ENCODE results near the gene HNF4A.

HNF4A gene

DNA sequence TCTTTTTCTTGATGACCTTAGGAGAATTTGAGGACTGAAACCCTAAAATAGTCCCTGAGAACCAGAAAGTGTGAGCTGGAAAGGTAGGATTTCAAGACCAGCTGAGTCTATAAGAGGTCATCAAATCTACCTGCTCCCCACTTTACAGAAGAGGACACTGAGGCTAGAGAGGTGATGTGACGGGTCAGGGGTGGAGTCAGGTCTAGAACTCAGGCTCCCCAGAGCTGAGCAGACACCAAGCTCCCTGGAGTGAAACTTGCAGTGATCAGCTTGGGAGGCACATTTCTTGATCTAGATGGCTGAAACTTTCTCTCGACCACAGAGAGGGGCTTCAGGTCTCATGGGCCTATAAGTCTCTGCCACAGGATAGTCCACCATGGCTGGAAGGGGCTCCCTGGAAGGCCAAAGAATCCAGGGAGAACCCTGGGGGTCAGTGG is 55.1 kb downstream of the HNF4A start:
- no peak for DNase-seq (ENCODE audit: low read depth in 2 of 2)
- no peak overlapping the region for H3K4me3 ChIP-seq (replicated peaks in 1 of 2; ENCODE audit: low read depth in 2 of 2, low read length in 2 of 2)
- TF ChIP-seq, protein P1, sequence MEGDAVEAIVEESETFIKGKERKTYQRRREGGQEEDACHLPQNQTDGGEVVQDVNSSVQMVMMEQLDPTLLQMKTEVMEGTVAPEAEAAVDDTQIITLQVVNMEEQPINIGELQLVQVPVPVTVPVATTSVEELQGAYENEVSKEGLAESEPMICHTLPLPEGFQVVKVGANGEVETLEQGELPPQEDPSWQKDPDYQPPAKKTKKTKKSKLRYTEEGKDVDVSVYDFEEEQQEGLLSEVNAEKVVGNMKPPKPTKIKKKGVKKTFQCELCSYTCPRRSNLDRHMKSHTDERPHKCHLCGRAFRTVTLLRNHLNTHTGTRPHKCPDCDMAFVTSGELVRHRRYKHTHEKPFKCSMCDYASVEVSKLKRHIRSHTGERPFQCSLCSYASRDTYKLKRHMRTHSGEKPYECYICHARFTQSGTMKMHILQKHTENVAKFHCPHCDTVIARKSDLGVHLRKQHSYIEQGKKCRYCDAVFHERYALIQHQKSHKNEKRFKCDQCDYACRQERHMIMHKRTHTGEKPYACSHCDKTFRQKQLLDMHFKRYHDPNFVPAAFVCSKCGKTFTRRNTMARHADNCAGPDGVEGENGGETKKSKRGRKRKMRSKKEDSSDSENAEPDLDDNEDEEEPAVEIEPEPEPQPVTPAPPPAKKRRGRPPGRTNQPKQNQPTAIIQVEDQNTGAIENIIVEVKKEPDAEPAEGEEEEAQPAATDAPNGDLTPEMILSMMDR (IDR thresholded peaks at IDR 0.05; ENCODE audit: low read depth, low read length), result no peak

DNA sequence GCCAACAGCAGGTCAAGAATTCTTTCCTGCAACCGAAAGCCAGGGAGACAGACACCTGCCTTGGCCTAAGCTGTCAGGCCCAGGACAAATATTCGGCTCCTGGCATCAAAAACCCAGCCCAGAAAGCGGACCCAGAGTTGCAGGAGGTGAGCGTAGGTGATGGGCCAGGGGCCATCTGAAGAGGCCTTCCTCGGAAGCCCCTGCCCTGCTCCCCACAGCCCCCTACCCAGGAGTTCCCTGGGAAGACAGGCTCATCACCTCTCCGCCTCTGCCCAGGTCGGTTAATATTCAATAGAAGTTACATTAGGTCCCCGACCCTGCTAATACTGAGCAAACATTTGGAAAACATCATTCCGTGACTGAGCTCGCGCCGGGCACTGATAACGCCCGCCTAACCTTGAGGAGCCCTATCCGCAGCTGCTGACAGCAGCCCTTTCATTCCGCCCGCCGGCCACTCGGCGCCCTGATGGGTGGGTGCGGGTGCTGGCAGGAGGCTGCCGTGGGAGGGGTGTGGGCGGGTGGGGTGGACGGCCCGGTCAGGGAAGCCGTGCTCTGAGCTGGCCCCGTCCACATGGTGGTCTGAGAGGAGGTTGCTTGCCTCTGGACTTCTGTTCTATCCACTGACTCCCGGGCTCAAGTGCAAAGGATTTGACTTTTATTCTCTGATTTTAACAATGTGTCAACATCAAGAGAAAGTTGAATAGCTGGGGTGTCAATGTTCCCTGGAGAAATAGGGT is 55.7 kb downstream of the HNF4A start:
- no peak overlapping the region for H3K4me3 ChIP-seq (replicated peaks in 1 of 2; ENCODE audit: low read depth in 2 of 2, low read length in 2 of 2)
- TF ChIP-seq, protein P1 (IDR thresholded peaks at IDR 0.05; ENCODE audit: low read depth, low read length), result no peak
- DNase-seq (ENCODE audit: low read depth in 2 of 2), result no peak

DNA sequence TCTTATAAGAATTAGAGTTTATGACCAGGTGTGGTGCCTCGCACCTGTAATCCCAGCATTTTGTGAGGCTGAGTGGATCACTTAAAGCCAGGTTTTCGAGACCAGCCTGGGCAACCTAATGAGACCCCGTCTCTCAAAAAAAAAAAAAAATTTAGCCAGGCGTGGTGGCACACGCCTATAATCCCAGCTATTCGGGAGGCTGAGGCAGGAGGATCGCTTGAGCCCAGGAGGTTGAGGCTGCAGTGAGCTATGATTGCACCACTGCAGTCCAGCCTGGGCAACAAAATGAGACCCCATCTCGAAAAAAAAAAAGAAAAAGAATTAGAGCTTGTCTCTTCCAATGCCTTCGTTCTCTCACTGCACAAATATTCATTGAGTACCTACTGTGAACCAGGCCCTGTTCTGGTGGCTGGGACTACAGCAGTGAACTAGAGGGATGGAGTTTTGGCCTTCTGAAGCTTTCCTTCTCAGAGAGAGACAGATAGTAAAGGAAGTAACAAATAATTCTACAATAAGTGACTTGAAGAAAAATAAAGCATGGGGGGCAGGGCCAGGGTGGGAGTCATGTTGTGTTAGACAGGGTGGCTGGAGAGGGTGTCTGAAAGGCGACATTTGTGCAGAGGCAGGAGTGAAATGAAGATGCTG is 56.4 kb downstream of the HNF4A start:
- TF ChIP-seq, protein P1 (IDR thresholded peaks at IDR 0.05; ENCODE audit: low read depth, low read length), result no peak
- no peak for DNase-seq (ENCODE audit: low read depth in 2 of 2)
- no peak overlapping the region for H3K4me3 ChIP-seq (replicated peaks in 1 of 2; ENCODE audit: low read depth in 2 of 2, low read length in 2 of 2)

DNA sequence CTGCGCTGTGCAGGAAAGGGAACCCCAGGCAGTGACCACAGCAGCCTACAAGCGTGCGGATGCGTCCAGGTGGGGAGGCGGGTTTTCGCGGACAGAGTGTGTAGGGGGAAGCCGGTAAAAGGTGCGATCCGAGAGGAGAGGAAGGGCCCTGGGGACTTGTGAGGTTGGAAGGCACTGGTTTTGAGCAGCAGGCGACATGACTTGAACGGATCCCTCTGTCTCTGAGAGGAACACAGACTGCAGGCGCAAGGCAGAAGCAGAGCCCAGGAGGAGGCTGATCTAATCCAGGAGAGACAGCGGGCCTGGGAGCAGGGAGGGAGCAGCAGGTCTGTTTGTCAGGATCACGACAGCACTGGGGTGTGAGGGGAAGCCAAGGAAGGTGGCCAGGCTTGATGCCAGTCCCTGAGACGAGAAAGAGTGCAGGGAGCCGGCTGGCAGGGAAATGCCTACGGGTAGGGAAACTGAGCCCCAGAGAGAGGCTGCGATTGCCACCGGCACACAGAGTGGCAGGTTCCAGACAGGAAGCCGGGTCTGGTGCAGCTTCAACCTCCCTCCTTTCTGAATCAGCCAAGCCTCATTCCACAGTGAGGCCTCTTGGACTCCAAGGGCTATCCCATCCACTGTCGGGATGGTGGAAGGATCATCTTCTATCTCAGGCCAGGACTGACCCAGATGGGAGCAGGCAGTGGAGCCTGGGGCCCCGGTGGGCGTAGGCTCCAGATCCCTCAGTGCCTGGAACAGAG is 57.1 kb downstream of the HNF4A start:
- H3K4me3 ChIP-seq (replicated peaks in 1 of 2; ENCODE audit: low read depth in 2 of 2, low read length in 2 of 2), result no peak overlapping the region
- TF ChIP-seq, protein P1 (IDR thresholded peaks at IDR 0.05; ENCODE audit: low read depth, low read length), result no peak

DNA sequence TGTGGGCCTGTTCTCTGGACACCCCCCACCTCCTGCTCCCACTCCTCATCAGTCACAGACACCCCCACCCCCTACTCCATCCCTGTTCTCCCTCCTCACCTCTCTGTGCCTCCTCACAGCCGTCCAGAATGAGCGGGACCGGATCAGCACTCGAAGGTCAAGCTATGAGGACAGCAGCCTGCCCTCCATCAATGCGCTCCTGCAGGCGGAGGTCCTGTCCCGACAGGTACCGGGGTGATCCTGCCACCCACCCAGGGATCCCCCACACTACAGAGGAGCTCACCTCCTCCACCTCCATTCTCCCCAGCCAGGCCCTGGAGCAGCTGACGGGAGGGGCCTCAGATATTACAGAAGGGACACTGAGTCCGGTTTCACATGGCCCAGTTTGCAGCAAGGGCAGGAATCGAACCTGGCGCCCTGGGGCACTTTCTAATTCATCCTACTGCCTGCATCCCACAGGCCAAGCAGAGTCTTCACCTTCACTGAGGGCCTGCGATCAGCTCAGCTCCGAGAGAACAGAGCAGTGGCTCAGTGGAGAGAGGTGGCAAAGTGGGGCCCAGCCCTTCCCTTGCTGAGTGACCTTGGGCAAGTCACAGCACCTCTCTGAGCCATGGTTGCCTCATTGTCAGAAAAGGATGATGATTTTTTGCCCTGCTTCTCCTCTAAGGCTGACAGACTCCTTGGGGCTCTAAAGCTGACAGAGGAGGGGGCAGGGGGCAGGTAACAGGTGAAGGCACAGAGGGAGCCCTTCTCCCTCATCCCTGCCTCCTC is 58.3 kb downstream of the HNF4A start:
- no peak overlapping the region for H3K4me3 ChIP-seq (replicated peaks in 1 of 2; ENCODE audit: low read depth in 2 of 2, low read length in 2 of 2)
- TF ChIP-seq, protein P1 (IDR thresholded peaks at IDR 0.05; ENCODE audit: low read depth, low read length), result no peak
- DNase-seq (ENCODE audit: low read depth in 2 of 2), result no peak

More for the DNA sequence above, 57.1 kb downstream of the HNF4A start:
- DNase-seq (ENCODE audit: low read depth in 2 of 2), result no peak

DNA sequence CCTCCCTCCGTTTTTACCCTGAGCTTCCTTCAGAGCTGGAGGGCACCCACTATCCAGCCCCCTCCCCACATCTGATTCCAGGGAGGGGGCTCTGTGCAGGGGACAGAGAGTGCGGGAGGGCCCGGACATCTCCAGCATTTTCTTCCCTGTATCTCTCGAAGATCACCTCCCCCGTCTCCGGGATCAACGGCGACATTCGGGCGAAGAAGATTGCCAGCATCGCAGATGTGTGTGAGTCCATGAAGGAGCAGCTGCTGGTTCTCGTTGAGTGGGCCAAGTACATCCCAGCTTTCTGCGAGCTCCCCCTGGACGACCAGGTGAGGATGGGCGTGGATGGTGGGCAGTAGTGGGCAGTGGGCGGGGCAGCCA is 58.8 kb downstream of the HNF4A start:
- TF ChIP-seq, protein P1 (IDR thresholded peaks at IDR 0.05; ENCODE audit: low read depth, low read length), result no peak

More for the DNA sequence above, 58.8 kb downstream of the HNF4A start:
- H3K4me3 ChIP-seq (replicated peaks in 1 of 2; ENCODE audit: low read depth in 2 of 2, low read length in 2 of 2), result no peak overlapping the region
- DNase-seq (ENCODE audit: low read depth in 2 of 2), result no peak

Measured in cardiac fibroblast (primary cell).